ENCODE measurements around the gene ARFGAP2. TPM values are rescaled to one million over a fixed set of nuclear protein-coding genes. Genes with fewer than 3 reads are reported as not detected.

ARFGAP2 gene
- total and polyA plus RNA-seq, 4 donors = 51.2 to 140 (median 94.1) TPM

GRCh38 chr11:47154616-47155570 is 21.8 kb downstream of the ARFGAP2 start:
- Histone ChIP-seq H3K4me1 (ENCODE audit: control insufficient read depth in 5 of 5, insufficient read depth in 5 of 5, low read length in 5 of 5) (peaks cover 0 to 49% (median 4%) of the 10 kb centered on the region in 5 donors), H3K36me3 (ENCODE audit: control insufficient read depth in 4 of 4, insufficient read depth in 4 of 4, low read length in 4 of 4) (peaks cover 0 to 8% (median 0%) of the 10 kb centered on the region in 4 donors), H3K4me3 (no peak overlapping the region), H3K27ac (ENCODE audit: low read depth in 1 of 2, low read length in 1 of 2) (no peak overlapping the region), H3K27me3 (ENCODE audit: control insufficient read depth in 3 of 3, insufficient read depth in 3 of 3, low read length in 2 of 3) (no peaks in the 10 kb centered on the region), H3K9ac (ENCODE audit: insufficient read depth in 1 of 2, low read length in 2 of 2) (no peak overlapping the region), H3K9me3 (ENCODE audit: control insufficient read depth in 4 of 4, insufficient read depth in 3 of 4, low read length in 3 of 4) (no peaks in the 10 kb centered on the region)
- no peak for TF ChIP-seq CTCF (IDR thresholded peaks at IDR 0.05; ENCODE audit: control extremely low read depth, extremely low read depth)
- WGBS, 2 donors = 41 to 61% methylated on average over 18 of the region's 18 CpGs
- DNase-seq = no peak
- no peak for ATAC-seq (ENCODE audit: insufficient read depth, low FRiP score)

DNA sequence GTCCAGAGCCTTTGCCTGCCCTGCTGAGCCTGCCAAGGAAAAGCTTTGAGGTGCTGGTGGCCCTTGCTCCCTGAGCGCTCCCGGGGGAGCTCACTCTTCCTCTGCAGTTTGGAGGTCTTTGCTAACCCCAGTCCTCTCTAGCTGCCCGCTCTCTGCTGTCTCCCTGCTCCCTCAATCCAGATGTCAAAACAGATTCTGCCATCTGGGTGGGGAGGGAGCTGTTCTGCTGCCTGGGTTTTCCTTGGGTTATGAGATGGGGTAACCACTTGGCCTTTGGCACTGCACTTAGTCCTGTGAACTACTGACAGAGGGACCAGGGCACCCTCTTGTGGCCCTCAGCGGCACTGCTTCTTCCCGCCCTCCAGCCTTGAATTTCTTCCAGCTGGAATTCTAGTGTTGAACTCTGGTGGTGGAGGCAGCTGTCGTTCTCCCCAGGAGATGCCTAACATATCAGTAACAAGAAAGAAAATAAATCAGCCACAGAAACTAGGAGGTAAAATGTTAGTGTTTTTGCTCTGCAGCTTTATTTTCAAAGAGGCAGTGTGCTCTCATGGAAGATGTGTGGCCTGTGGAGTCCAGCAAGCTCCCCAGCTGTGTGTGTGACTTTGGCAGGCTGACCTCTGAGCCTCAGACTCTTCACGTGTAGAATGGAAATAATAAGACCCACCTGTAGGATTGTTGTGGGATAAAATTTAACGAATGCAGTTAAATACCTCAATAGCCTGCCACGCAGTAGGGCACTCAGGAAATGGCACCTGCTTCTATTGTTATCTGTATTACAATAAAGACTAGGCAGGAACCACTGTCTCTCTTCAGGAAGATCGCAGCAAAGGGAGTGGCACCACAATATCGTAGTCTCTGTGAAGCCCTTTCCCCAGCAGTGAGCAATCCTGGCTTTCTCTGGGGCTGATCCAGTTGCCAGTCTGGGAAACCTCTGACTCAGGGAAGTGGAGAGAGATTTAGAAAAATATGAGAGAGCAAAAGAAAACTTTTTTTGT is 23.4 kb downstream of the ARFGAP2 start:
- no peaks in the 10 kb centered on the region for H3K27me3 ChIP-seq (ENCODE audit: control insufficient read depth in 3 of 3, insufficient read depth in 3 of 3, low read length in 2 of 3)
- DNase-seq (peak; percentile 91 to 92 (median 91)), ATAC-seq (ENCODE audit: insufficient read depth, low FRiP score) (peak; percentile 88)
- 45 to 55% methylated on average over 11 of the region's 11 CpGs for WGBS, 2 donors
- H3K36me3 ChIP-seq (ENCODE audit: control insufficient read depth in 4 of 4, insufficient read depth in 4 of 4, low read length in 4 of 4) = peaks cover 0 to 12% (median 0%) of the 10 kb centered on the region in 4 donors
- H3K27ac ChIP-seq (ENCODE audit: low read depth in 1 of 2, low read length in 1 of 2) = no peak overlapping the region
- H3K4me3 ChIP-seq = no peak overlapping the region
- H3K9ac ChIP-seq (ENCODE audit: insufficient read depth in 1 of 2, low read length in 2 of 2) = no peak overlapping the region
- H3K4me1 ChIP-seq (ENCODE audit: control insufficient read depth in 5 of 5, insufficient read depth in 5 of 5, low read length in 5 of 5) = peaks cover 0 to 59% (median 4%) of the 10 kb centered on the region in 5 donors
- H3K9me3 ChIP-seq (ENCODE audit: control insufficient read depth in 4 of 4, insufficient read depth in 3 of 4, low read length in 3 of 4) = no peaks in the 10 kb centered on the region
- peak; percentile 80 for TF ChIP-seq CTCF (IDR thresholded peaks at IDR 0.05; ENCODE audit: control extremely low read depth, extremely low read depth)

DNA sequence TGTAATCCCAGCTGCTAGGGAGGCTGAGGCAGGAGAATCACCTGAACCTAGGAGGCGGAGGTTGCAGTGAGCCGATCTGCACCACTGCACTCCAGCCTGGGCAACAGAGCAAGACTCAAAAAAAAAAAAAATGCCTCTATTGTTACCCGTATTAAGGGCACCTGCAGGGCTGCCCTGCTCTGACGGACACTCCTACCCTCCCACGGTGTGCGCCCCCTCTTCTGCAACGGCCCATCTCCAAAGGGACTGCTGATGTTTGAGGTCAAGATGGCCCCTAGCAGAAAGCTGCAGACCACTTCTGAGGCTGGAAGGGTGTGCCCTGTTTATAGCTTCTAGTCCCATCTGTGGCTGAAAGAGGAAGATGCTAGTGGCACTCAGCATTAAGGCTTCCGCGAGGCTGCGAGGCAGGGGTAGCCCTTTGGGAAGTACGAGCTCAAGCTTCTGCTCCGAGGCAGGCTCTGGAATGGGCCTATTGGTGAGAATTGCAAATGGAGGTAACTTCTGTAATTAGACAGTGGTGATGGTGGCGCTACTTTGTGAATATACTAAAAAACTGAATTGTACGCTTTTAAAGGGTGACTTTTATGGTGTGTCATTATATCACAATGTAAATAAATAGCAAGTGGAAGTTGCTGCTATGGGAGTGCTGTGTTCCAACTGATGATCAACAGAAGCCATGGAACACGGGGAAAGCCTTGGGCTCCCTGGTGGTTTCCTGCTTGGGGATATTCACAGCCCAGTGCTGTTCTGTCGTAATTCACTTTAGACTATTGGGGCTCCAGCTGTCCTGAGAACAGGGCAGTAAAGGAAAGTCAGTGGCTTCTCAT is 24.3 kb downstream of the ARFGAP2 start:
- Histone ChIP-seq H3K9ac (ENCODE audit: insufficient read depth in 1 of 2, low read length in 2 of 2) (no peak overlapping the region), H3K4me1 (ENCODE audit: control insufficient read depth in 5 of 5, insufficient read depth in 5 of 5, low read length in 5 of 5) (peaks cover 0 to 51% (median 4%) of the 10 kb centered on the region in 5 donors), H3K4me3 (no peak overlapping the region), H3K27me3 (ENCODE audit: control insufficient read depth in 3 of 3, insufficient read depth in 3 of 3, low read length in 2 of 3) (no peaks in the 10 kb centered on the region), H3K36me3 (ENCODE audit: control insufficient read depth in 4 of 4, insufficient read depth in 4 of 4, low read length in 4 of 4) (peaks cover 0 to 14% (median 0%) of the 10 kb centered on the region in 4 donors), H3K9me3 (ENCODE audit: control insufficient read depth in 4 of 4, insufficient read depth in 3 of 4, low read length in 3 of 4) (no peaks in the 10 kb centered on the region), H3K27ac (ENCODE audit: low read depth in 1 of 2, low read length in 1 of 2) (no peak overlapping the region)
- DNase-seq (peak in 1 of 3 donors; percentile 41), ATAC-seq (ENCODE audit: insufficient read depth, low FRiP score) (no peak)
- WGBS, 2 donors = 76 to 81% methylated on average over 16 of the region's 16 CpGs
- TF ChIP-seq CTCF (IDR thresholded peaks at IDR 0.05; ENCODE audit: control extremely low read depth, extremely low read depth) = no peak
